ENCODE data around the gene KLF11.

KLF11 gene

DNA sequence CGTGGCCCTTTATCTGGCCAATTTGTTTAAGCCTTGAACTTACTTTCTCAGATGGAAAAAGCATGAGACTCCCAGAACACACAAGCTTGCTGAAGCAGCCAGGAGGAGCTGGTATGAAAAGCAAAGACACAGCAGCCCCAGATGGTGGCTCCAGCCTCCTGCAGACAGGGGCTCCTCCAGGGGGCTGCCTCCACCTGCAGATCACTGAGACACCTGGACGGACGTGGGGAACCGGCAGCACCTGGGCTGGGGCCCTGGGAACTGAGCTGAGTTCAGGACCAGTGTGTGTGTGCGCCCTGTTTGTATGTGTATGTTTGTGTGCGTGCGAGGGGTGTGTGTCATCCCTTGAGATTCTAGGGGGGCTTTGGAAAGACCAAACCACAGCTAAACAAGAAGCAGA lies 28.2 kb downstream of the KLF11 start:
- H3K4me3 Mint-ChIP-seq: no peak overlapping the region
- TF ChIP-seq, protein P1, sequence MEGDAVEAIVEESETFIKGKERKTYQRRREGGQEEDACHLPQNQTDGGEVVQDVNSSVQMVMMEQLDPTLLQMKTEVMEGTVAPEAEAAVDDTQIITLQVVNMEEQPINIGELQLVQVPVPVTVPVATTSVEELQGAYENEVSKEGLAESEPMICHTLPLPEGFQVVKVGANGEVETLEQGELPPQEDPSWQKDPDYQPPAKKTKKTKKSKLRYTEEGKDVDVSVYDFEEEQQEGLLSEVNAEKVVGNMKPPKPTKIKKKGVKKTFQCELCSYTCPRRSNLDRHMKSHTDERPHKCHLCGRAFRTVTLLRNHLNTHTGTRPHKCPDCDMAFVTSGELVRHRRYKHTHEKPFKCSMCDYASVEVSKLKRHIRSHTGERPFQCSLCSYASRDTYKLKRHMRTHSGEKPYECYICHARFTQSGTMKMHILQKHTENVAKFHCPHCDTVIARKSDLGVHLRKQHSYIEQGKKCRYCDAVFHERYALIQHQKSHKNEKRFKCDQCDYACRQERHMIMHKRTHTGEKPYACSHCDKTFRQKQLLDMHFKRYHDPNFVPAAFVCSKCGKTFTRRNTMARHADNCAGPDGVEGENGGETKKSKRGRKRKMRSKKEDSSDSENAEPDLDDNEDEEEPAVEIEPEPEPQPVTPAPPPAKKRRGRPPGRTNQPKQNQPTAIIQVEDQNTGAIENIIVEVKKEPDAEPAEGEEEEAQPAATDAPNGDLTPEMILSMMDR (IDR thresholded peaks at IDR 0.05): no peak

DNA sequence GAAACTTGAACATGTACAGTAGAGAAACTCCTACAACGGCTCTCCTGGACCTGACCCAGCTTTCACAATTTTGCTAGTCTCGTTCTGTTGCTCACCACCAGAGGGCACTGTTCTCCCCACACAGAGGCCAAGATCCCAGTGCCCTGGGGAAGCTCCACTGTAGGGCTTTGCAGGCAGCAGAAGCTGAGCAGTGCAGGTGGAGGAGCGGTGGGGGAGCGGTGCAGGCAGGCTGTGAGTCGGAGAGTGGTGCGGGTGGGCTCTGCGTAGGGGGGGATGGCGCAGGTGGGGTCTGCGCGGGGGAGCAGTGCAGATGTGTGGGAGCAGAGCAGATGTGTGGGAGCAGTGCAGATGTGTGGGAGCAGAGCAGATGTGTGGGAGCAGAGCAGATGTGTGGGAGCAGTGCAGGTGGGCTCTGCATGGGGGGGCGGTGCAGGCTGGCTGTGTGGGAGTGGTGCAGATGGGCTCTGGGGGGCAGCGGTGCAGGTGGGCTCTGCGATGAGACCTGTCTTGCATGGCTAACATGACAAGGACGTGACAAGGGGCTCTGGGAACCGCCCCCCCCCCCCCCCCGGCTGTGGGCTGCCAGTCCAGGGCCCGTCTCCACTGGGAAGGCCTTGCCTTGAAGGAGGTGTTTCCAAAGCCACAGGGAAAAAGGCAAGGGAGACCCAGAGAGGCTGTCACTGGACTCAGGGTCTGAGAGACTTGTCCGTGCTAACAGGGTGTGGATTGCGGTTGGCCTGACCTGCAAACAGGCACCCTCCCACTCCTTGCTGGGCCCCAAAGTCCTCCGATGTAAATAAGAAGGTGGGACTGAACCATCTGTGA lies 29.5 kb downstream of the KLF11 start:
- TF ChIP-seq, protein P1 (IDR thresholded peaks at IDR 0.05): peak; percentile 83
- DNase-seq: peak; percentile 81
- H3K36me3 Mint-ChIP-seq (ENCODE audit: low read depth): peaks cover 3% of the 10 kb centered on the region
- peaks cover 48% of the 10 kb centered on the region for H3K4me1 Mint-ChIP-seq
- peaks cover 47% of the 10 kb centered on the region for H3K27me3 Mint-ChIP-seq (ENCODE audit: low read depth, poor library complexity)
- no peak overlapping the region for H3K4me3 Mint-ChIP-seq
- H3K27ac Mint-ChIP-seq: no peak overlapping the region
- peaks cover 7% of the 10 kb centered on the region for H3K9me3 Mint-ChIP-seq

More for the DNA sequence above, 28.2 kb downstream of the KLF11 start:
- peaks cover 10% of the 10 kb centered on the region for H3K9me3 Mint-ChIP-seq
- peaks cover 34% of the 10 kb centered on the region for H3K27me3 Mint-ChIP-seq (ENCODE audit: low read depth, poor library complexity)
- no peak overlapping the region for H3K27ac Mint-ChIP-seq
- DNase-seq: no peak
- H3K36me3 Mint-ChIP-seq (ENCODE audit: low read depth): peaks cover 6% of the 10 kb centered on the region
- H3K4me1 Mint-ChIP-seq: peaks cover 39% of the 10 kb centered on the region

DNA sequence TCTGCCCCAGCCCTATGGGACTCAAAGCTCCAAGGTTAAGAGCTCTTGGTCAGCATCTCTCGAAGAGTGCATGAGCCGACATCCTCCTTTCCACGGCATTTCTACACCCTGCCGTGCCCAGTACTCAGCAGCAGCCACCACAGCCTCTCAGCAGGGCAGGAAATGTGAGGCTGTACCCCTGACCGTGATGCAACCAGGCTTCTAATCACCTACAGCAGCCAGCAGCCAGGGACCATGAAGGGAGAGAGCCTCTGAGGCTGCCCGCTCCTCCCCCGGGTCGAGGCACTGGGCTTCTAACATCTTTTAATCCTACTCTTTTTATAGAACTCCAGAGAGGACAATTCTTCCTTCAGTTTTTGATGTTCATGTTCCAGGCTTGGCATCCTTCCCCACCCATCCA lies 30.4 kb downstream of the KLF11 start:
- DNase-seq: no peak
- Mint-ChIP-seq H3K36me3 (ENCODE audit: low read depth) (no peaks in the 10 kb centered on the region), H3K4me1 (peaks cover 56% of the 10 kb centered on the region), H3K4me3 (no peak overlapping the region), H3K27me3 (ENCODE audit: low read depth, poor library complexity) (peaks cover 55% of the 10 kb centered on the region), H3K27ac (no peak overlapping the region), H3K9me3 (no peaks in the 10 kb centered on the region)
- TF ChIP-seq, protein P1 (IDR thresholded peaks at IDR 0.05): no peak

DNA sequence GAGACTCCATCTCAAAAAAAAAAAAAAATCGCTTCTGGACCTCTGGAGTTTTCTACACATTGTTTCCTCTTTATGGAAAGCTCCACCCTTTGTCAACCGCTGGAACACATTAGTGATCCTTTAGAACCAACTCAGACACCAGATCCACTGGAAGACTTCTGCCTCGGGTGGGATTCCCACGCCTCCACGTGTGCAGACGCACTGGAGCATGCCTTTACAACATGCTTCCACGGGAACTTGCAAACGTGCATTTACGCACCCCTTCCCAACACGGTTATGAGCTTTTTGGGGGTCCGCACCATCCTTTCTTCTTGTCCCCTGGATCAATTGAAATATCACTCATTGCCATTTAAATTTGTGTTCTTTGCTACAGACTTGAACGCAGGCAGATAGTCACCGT lies 31.8 kb downstream of the KLF11 start:
- no peaks in the 10 kb centered on the region for H3K36me3 Mint-ChIP-seq (ENCODE audit: low read depth)
- peaks cover 64% of the 10 kb centered on the region for H3K27me3 Mint-ChIP-seq (ENCODE audit: low read depth, poor library complexity)
- no peak for DNase-seq
- no peaks in the 10 kb centered on the region for H3K9me3 Mint-ChIP-seq
- peaks cover 63% of the 10 kb centered on the region for H3K4me1 Mint-ChIP-seq
- TF ChIP-seq, protein P1 (IDR thresholded peaks at IDR 0.05): no peak
- H3K27ac Mint-ChIP-seq: no peak overlapping the region
- no peak overlapping the region for H3K4me3 Mint-ChIP-seq

DNA sequence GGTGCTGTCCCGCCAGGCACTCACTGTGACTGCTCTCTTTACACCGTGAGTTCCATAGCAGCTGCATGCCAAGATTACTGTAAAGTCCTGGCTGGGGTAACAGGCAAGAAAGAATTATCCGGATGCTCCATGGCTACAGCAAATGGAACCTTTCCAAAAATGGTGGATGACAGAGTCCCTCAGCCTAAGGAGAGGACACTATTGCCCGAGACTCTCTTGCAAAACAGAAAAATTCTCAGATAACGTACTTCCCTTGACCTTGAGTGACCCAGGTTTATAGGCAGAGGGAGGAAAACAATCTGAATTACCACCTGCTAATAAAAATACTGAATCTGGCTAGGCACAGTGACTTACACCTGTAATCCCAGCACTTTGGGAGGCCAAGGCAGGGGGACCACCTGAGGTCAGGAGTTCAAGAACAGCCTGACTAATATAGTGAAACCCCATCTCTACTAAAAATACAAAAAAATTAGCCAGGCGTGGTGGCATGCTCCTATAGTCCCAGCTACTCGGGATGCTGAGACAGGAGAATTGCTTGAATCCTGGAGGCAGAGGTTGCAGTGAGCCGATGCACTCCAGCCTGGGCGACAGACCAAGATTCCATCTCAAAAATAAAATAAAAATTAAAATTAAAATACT lies 32.3 kb downstream of the KLF11 start:
- Mint-ChIP-seq H3K27ac (no peak overlapping the region), H3K4me1 (peaks cover 63% of the 10 kb centered on the region), H3K9me3 (no peaks in the 10 kb centered on the region), H3K4me3 (no peak overlapping the region), H3K27me3 (ENCODE audit: low read depth, poor library complexity) (peaks cover 67% of the 10 kb centered on the region), H3K36me3 (ENCODE audit: low read depth) (no peaks in the 10 kb centered on the region)
- TF ChIP-seq, protein P1 (IDR thresholded peaks at IDR 0.05): no peak
- no peak for DNase-seq

Data from nephron progenitor cell (in vitro differentiated cells).